C4-2B (cell line): ENCODE measurements around the gene CHRM4.

ENCODE experiments used
- CTCF ChIP-seq: fragments of 450-650 bp; conservative IDR thresholded peaks from 2 replicates; pipeline ENCODE4 v1.5.1; 2017; ENCODE audit warnings: mild to moderate bottlenecking
- ZFX ChIP-seq: fragments of 450-650 bp; IDR thresholded peaks from 2 replicates; pipeline ENCODE4 v1.6.1; 2017

GRCh38 chr11:46341454-46341853 is 50.1 kb downstream of the CHRM4 start:
- TF ChIP-seq CTCF (no peak), ZFX (no peak)
